Stimulated activated CD4-positive, alpha-beta T cell treated with anti-CD3 and anti-CD28 coated beads, Interleukin-4, amount 100 ng/mL, for 48 hours (primary cell): ENCODE data around the gene KIAA1671.

Source experiments
- DNase-seq, 2 donors: peaks; one replicate each; pipeline ENCODE4 v3.0.0-alpha.2; 2020; ENCODE audit warnings: low read depth in 2 of 2

KIAA1671 gene

GRCh38 chr22:25068707-25069106 is 116.2 kb downstream of the KIAA1671 start:
- no peak for DNase-seq

GRCh38 chr22:25069426-25069757 is 116.9 kb downstream of the KIAA1671 start:
- DNase-seq = no peak

- no peak for DNase-seq
These were observed 117.4 kb downstream of the KIAA1671 start for GRCh38 chr22:25069758-25070481.

- DNase-seq = no peak
These were observed 118.4 kb downstream of the KIAA1671 start for GRCh38 chr22:25070956-25071355.

- no peak for DNase-seq
These were observed 119.2 kb downstream of the KIAA1671 start for GRCh38 chr22:25071720-25072119.

- DNase-seq = no peak
These were observed 119.9 kb downstream of the KIAA1671 start for GRCh38 chr22:25072406-25072805.

- DNase-seq = no peak
These were observed 123.8 kb downstream of the KIAA1671 start for GRCh38 chr22:25076336-25076735.

GRCh38 chr22:25077056-25077455 is 124.5 kb downstream of the KIAA1671 start:
- DNase-seq = no peak

GRCh38 chr22:25077964-25078363 is 125.4 kb downstream of the KIAA1671 start:
- no peak for DNase-seq

- DNase-seq = no peak
These were observed 126.1 kb downstream of the KIAA1671 start for GRCh38 chr22:25078591-25078990.

- no peak for DNase-seq
These were observed 128.3 kb downstream of the KIAA1671 start for GRCh38 chr22:25080855-25081254.

- peak; percentile 49 to 55 for DNase-seq
These were observed 128.9 kb downstream of the KIAA1671 start for GRCh38 chr22:25081409-25081824.

GRCh38 chr22:25082096-25082495 is 129.6 kb downstream of the KIAA1671 start:
- no peak for DNase-seq

- DNase-seq = no peak
These were observed 130.7 kb downstream of the KIAA1671 start for GRCh38 chr22:25083056-25083806.

- no peak for DNase-seq
These were observed 131.3 kb downstream of the KIAA1671 start for GRCh38 chr22:25083807-25084200.

- no peak for DNase-seq
These were observed 132.0 kb downstream of the KIAA1671 start for GRCh38 chr22:25084405-25085107.

GRCh38 chr22:25085156-25085555 is 132.6 kb downstream of the KIAA1671 start:
- DNase-seq = no peak

- DNase-seq = no peak
These were observed 133.7 kb downstream of the KIAA1671 start for GRCh38 chr22:25085930-25086901.

- no peak for DNase-seq
These were observed 134.4 kb downstream of the KIAA1671 start for GRCh38 chr22:25086902-25087282.

GRCh38 chr22:25090225-25090890 is 137.8 kb downstream of the KIAA1671 start:
- DNase-seq = no peak

GRCh38 chr22:25091458-25091857 is 138.9 kb downstream of the KIAA1671 start:
- no peak for DNase-seq
